WTC11 (cell line): Measurements from ENCODE around the gene CST9.

Source experiments
- CREB1 ChIP-seq: sonication (generic); formaldehyde crosslinking; IDR thresholded peaks from 2 replicates; pipeline ENCODE4 v1.8.0; 2023; ENCODE audit warnings: mild to moderate bottlenecking, missing genetic modification reagents
- CTCF ChIP-seq: fragments of 200-600 bp; IDR thresholded peaks from 2 replicates; pipeline ENCODE4 v1.8.0; 2022; ENCODE audit warnings: antibody characterized with exemption
- E2F4 ChIP-seq: sonication (generic); formaldehyde crosslinking; IDR thresholded peaks from 2 replicates; pipeline ENCODE4 v1.8.1; 2022; ENCODE audit warnings: low read depth, mild to moderate bottlenecking, moderate library complexity, missing genetic modification reagents, borderline replicate concordance
- IRF1 ChIP-seq: sonication (generic); formaldehyde crosslinking; IDR thresholded peaks from 2 replicates; pipeline ENCODE4 v1.8.0; 2023; ENCODE audit warnings: missing genetic modification reagents
- NR3C1 ChIP-seq: sonication (generic); formaldehyde crosslinking; conservative IDR thresholded peaks from 2 replicates; pipeline ENCODE4 v1.8.1; 2023; ENCODE audit warnings: low read depth, mild to moderate bottlenecking, missing genetic modification reagents
- PRDM15 ChIP-seq: sonication (generic); formaldehyde crosslinking; IDR thresholded peaks from 2 replicates; pipeline ENCODE4 v1.8.0; 2022; ENCODE audit warnings: missing genetic modification reagents
- TEAD1 ChIP-seq: sonication (generic); formaldehyde crosslinking; IDR thresholded peaks from 2 replicates; pipeline ENCODE4 v1.8.0; 2022; ENCODE audit warnings: mild to moderate bottlenecking, missing genetic modification reagents
- USF2 ChIP-seq: sonication (generic); formaldehyde crosslinking; IDR thresholded peaks from 2 replicates; pipeline ENCODE4 v1.8.1; 2023; ENCODE audit warnings: mild to moderate bottlenecking, missing genetic modification reagents, moderate library complexity

GRCh38 chr20:23605867-23606651 lies at the start of gene CST9:
- TF ChIP-seq CTCF (no peak), USF2 (CRISPR knock-in tag) (no peak), IRF1 (no peak), TEAD1 (CRISPR knock-in tag) (no peak), E2F4 (CRISPR knock-in tag) (no peak), PRDM15 (CRISPR knock-in tag) (no peak), CREB1 (no peak), NR3C1 (no peak)
